A673 (cell line): ENCODE results near the gene TMEM121B. TPM values are rescaled to one million over a fixed set of nuclear protein-coding genes. Genes with fewer than 3 reads are reported as not detected.

Experiments
- BruUV-seq: library from RNA; stranded (reverse); fragments of 400-500 nt; replicated peaks from 2 replicates; lab custom pipeline; 2021; lab: Mats Ljungman, UMichigan
- CTCF ChIA-PET: fragments of 300-600 bp; sonication (Branson Sonifier 250); formaldehyde crosslinking; loops from one replicate; lab custom pipeline; 2022; ENCODE audit warnings: antibody characterized with exemption; lab: Charles Lee
- POLR2A ChIA-PET: fragments of 300-600 bp; sonication (Branson Sonifier 250); formaldehyde crosslinking; loops from one replicate; lab custom pipeline; 2022; ENCODE audit warnings: antibody characterized with exemption; ENCODE audit not compliant: low non-redundant PET; lab: Charles Lee
- DNase-seq: peaks from one replicate; pipeline ENCODE4 v3.0.0-alpha.2; 2015; ENCODE audit warnings: low spot score
- H3K27ac ChIP-seq: fragments of 200-600 bp; sonication (generic); 2 replicates; pipeline ENCODE4 v1.5.1; 2016; ENCODE audit warnings: mixed run types, low read depth, mild to moderate bottlenecking, mixed read lengths, antibody characterized with exemption, low read length; ENCODE audit not compliant: poor library complexity, severe bottlenecking
- H3K27me3 ChIP-seq: fragments of 200-600 bp; sonication (generic); replicated peaks from 2 replicates; pipeline ENCODE4 v1.6.1; 2017; ENCODE audit warnings: mixed run types, low read depth, mild to moderate bottlenecking, mixed read lengths, antibody characterized with exemption, low read length; ENCODE audit not compliant: insufficient read depth, poor library complexity
- H3K36me3 ChIP-seq: fragments of 200-600 bp; sonication (generic); 2 replicates; pipeline ENCODE4 v1.6.1; 2016; ENCODE audit warnings: mixed run types, mild to moderate bottlenecking, mixed read lengths, antibody characterized with exemption, low read length; ENCODE audit not compliant: insufficient read depth, poor library complexity, severe bottlenecking
- H3K4me1 ChIP-seq: fragments of 200-600 bp; sonication (generic); 2 replicates; pipeline ENCODE4 v1.6.1; 2017; ENCODE audit warnings: mixed run types, mild to moderate bottlenecking, mixed read lengths, antibody characterized with exemption, low read length; ENCODE audit not compliant: insufficient read depth, poor library complexity, severe bottlenecking
- H3K4me3 ChIP-seq: fragments of 200-600 bp; sonication (generic); 2 replicates; pipeline ENCODE4 v1.5.1; 2016; ENCODE audit warnings: low read depth, mixed run types, mild to moderate bottlenecking, mixed read lengths, low read length; ENCODE audit not compliant: poor library complexity, severe bottlenecking
- H3K9me3 ChIP-seq: fragments of 200-600 bp; sonication (generic); 2 replicates; pipeline ENCODE4 v1.6.1; 2016; ENCODE audit warnings: mixed run types, low read depth, mild to moderate bottlenecking, mixed read lengths, antibody characterized with exemption, low read length; ENCODE audit not compliant: poor library complexity, severe bottlenecking
- CTCF ChIP-seq: fragments of 300-800, 200-600 bp; sonication (generic); conservative IDR thresholded peaks from 2 replicates; pipeline ENCODE4 v1.5.1; 2017; ENCODE audit warnings: low read depth, mild to moderate bottlenecking, antibody characterized with exemption, low read length, moderate library complexity, mixed read lengths
- EZH2 ChIP-seq: fragments of 200-600 bp; sonication (generic); IDR thresholded peaks from 2 replicates; pipeline ENCODE4 v1.6.1; 2017; ENCODE audit warnings: borderline replicate concordance, low read depth, mild to moderate bottlenecking, mixed read lengths, antibody characterized with exemption, low read length; ENCODE audit not compliant: poor library complexity, severe bottlenecking
- intact Hi-C: fragments of 100-400 bp; cut with micrococcal nuclease; formaldehyde crosslinking; loops from one replicate; pipeline ENCODE4 v1.10.0; 2022; ENCODE audit not compliant: unreplicated experiment
- total RNA-seq: library from RNA; stranded (reverse); gene quantifications from 2 replicates; pipeline ENCODE4 v1.2.3, GENCODE V29; 2021

The TMEM121B gene
- total RNA-seq, 1 experiment from 2014 or later, result 2.5 TPM

DNA sequence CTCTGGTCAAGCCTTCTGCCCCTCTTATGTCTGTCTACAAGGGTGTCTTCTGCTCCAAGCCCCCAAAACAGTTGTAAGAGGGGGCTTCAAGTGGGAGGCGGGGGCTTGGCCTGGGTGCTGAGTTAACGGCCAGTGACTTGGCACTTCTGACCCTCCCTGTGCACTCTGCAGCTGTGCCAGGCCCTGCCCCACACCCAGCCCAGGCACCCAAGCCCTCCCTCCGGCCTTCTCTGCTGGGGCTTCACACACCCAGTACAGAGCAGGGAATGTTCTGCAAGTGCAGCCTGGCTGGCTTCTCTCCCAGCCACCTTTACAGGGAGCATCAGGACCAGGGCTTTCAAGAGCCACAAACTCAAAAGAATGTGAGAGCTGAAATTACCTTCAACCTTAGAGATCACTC is 3.8 kb downstream of the TMEM121B start:
- Histone ChIP-seq H3K36me3 (no peaks in the 10 kb centered on the region), H3K9me3 (no peaks in the 10 kb centered on the region), H3K4me1 (no peaks in the 10 kb centered on the region), H3K27ac (no peak overlapping the region), H3K4me3 (no peak overlapping the region), H3K27me3 (no peaks in the 10 kb centered on the region)
- TF ChIP-seq EZH2 (no peak), CTCF (no peak)
- POLR2A ChIA-PET, result no interaction called here
- no TSS peak for BruUV-seq
- CTCF ChIA-PET, result no interaction called here
- DNase-seq, result no peak
- intact Hi-C loops, result loop anchor here (10.0 kb wide), 1 partner anchor 387 kb away; no protein-coding TSS in a partner anchor

DNA sequence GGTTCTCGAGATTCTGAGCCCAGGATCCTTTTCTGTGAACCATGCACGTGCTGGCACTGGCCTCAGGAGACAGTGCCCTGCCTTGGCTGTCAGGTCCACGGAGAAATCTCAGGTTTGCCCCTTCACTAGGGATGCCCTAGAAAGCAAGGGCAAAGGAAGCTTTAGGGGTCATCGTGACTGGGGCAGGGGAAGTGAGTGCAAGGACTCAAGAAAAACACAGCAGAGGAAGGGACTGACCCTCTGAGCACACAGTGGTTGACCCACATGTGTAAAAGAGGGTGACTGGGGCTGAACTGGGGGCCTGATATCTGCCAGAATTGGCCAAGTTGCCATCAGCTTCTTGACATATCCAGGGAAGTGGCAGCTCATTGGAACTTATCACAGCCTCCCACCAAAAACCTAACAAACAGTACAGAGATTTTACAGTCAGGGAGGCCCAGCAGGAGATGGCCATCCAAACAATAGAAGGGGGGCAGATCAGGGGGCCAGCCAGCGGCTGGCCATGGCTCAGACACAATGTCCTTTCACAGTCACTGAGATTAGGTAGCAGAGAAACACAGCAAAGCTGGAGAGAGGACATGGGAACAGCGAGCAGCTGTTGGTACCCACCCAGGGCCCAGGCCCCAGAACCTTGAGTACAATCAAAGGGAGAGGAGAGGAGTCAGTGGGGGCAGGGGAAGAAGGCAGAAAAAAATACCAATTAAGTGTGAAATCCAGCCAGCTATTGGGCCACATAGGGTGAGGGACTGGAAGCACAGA is 4.4 kb downstream of the TMEM121B start:
- BruUV-seq, result no TSS peak
- CTCF ChIA-PET, result interaction anchor here (0.6 kb wide), 1 partner anchor 70 kb away, joined by 3 read pairs; no protein-coding TSS in a partner anchor
- intact Hi-C loops, result loop anchor here (10.0 kb wide), 1 partner anchor 388 kb away; no protein-coding TSS in a partner anchor
- POLR2A ChIA-PET, result interaction anchor here (0.6 kb wide), 1 partner anchor 148 kb away, joined by 3 read pairs; no protein-coding TSS in a partner anchor
- Histone ChIP-seq H3K9me3 (no peaks in the 10 kb centered on the region), H3K4me3 (no peak overlapping the region), H3K36me3 (no peaks in the 10 kb centered on the region), H3K27ac (no peak overlapping the region), H3K4me1 (no peaks in the 10 kb centered on the region), H3K27me3 (no peaks in the 10 kb centered on the region)
- TF ChIP-seq EZH2 (no peak), CTCF (no peak)
- DNase-seq, result no peak

- CTCF ChIA-PET, result interaction anchor here (0.6 kb wide), 1 partner anchor 71 kb away, joined by 3 read pairs; no protein-coding TSS in a partner anchor
- POLR2A ChIA-PET, result interaction anchor here (0.6 kb wide), 1 partner anchor 147 kb away, joined by 3 read pairs; no protein-coding TSS in a partner anchor
- H3K4me3 ChIP-seq, result no peak overlapping the region
- no peaks in the 10 kb centered on the region for H3K4me1 ChIP-seq
- no peak for DNase-seq
- H3K27me3 ChIP-seq, result no peaks in the 10 kb centered on the region
- no peak for TF ChIP-seq CTCF
- TF ChIP-seq EZH2, result no peak
- intact Hi-C loops, result loop anchor here (10.0 kb wide), 1 partner anchor 389 kb away; no protein-coding TSS in a partner anchor
- BruUV-seq, result no TSS peak
- no peaks in the 10 kb centered on the region for H3K36me3 ChIP-seq
- no peaks in the 10 kb centered on the region for H3K9me3 ChIP-seq
- H3K27ac ChIP-seq, result no peak overlapping the region
Measured at GRCh38 chr22:17115945-17116565, 5.1 kb downstream of the TMEM121B start.
